Measurements from ENCODE around the gene IFIT1.

Gene IFIT1, protein sequence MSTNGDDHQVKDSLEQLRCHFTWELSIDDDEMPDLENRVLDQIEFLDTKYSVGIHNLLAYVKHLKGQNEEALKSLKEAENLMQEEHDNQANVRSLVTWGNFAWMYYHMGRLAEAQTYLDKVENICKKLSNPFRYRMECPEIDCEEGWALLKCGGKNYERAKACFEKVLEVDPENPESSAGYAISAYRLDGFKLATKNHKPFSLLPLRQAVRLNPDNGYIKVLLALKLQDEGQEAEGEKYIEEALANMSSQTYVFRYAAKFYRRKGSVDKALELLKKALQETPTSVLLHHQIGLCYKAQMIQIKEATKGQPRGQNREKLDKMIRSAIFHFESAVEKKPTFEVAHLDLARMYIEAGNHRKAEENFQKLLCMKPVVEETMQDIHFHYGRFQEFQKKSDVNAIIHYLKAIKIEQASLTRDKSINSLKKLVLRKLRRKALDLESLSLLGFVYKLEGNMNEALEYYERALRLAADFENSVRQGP
- long read RNA-seq, donor 1, transcript IFIT1-201 (2 exons, 1,880 nt), result major isoform, 14 of 23 reads
- long read RNA-seq, donor 1, partial matches to known transcripts, result 9 of 23 reads
- long read RNA-seq, donor 1, other reads (novel, unspliced or antisense), result 0 of 23 reads
- long read RNA-seq, donor 2, partial matches to known transcripts, result 0 of 4 reads
- long read RNA-seq, donor 2, other reads (novel, unspliced or antisense), result 0 of 4 reads
- long read RNA-seq, donor 3, full-length matches to known transcripts, result 7 of 7 reads
- long read RNA-seq, donor 3, partial matches to known transcripts, result 0 of 7 reads
- long read RNA-seq, donor 3, other reads (novel, unspliced or antisense), result 0 of 7 reads
- long read RNA-seq, donor 4, partial matches to known transcripts, result 0 of 3 reads
- long read RNA-seq, donor 4, other reads (novel, unspliced or antisense), result 0 of 3 reads
- long read RNA-seq, donor 5, transcript IFIT1-201 (2 exons, 1,880 nt), result major isoform, 12 of 12 reads
- long read RNA-seq, donor 5, partial matches to known transcripts, result 0 of 12 reads
- long read RNA-seq, donor 5, other reads (novel, unspliced or antisense), result 0 of 12 reads
- long read RNA-seq, donor 6, transcript IFIT1-201 (2 exons, 1,880 nt), result major isoform, 8 of 8 reads
- long read RNA-seq, donor 6, partial matches to known transcripts, result 0 of 8 reads
- long read RNA-seq, donor 6, other reads (novel, unspliced or antisense), result 0 of 8 reads
- long read RNA-seq, donor 7, transcript IFIT1-201 (2 exons, 1,880 nt), result major isoform, 6 of 6 reads
- long read RNA-seq, donor 7, partial matches to known transcripts, result 0 of 6 reads
- long read RNA-seq, donor 7, other reads (novel, unspliced or antisense), result 0 of 6 reads
- long read RNA-seq, donor 8, transcript IFIT1-201 (2 exons, 1,880 nt), result major isoform, 5 of 11 reads
- long read RNA-seq, donor 8, partial matches to known transcripts, result 6 of 11 reads
- long read RNA-seq, donor 8, other reads (novel, unspliced or antisense), result 0 of 11 reads

DNA sequence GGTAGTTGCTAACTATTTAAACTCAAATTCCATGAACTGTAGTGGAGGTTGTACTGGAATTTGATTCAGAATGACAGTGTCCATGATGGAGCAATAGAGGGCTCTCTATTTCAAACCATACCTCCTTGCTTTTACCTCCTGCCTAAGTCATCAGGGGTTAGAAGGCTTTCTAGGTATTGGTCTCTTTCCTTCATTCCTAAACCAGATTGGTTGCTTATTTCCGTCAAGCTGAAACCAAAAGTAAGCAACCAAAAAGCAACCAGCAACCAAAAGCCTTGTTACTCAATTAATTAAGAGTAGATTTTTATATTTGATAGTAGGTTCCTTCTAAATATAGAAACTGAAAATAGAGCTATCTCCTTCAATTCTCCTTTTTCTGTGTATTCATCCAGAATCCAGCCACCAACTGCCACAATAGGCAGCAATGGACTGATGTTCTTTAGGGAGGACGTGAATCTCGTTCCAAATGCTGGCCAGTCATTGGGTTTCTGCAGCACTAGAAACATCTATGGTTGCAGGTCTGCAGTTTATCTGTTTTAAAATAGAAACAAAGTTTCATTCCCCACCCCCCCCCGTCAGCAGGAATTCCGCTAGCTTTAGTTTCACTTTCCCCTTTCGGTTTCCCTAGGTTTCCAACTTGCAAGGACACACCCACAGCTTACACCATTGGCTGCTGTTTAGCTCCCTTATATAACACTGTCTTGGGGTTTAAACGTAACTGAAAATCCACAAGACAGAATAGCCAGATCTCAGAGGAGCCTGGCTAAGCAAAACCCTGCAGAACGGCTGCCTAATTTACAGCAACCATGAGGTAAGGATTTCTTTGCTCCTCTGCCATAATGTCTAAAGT, at the start of gene IFIT1:
TSS of gene IFIT1 (plus strand) at position 717 of the 850 bp plus-strand sequence. CDS start at position 807, 90 bp downstream.
- peak; percentile 68 for DNase-seq

DNA sequence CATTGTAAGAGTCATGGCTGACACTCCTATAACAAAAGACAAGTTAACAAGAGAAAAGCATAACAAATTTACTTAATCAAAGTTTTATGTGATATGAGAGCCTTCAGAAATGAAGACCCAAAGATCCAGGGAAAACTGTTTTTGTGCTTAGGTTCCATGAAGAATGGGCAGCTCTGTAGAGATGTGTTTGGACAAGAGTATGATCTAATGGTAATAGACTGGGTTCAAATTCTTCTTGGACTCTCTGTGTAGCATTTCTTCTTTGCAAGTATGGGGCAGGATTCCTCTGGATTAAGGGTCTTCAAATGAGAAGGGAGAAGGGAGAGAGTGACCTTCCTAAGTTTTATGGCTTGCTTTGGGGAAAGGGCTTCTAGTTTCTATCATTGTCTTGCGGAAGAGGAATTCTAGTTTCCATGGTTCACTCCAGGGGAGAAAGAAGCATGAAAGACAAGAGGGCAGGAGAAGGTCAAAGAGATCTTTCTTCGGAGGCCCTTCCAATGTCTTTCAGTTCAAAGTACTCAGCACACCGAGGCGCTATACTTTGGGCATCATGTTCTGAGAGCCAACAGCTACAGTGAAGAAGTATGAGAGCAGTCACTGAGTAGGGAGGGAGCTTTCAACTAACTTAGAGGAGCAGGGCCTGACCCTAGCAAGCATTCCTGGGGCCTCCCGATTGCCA, 49.2 kb upstream of the IFIT1 start:
- no peak for DNase-seq

DNA sequence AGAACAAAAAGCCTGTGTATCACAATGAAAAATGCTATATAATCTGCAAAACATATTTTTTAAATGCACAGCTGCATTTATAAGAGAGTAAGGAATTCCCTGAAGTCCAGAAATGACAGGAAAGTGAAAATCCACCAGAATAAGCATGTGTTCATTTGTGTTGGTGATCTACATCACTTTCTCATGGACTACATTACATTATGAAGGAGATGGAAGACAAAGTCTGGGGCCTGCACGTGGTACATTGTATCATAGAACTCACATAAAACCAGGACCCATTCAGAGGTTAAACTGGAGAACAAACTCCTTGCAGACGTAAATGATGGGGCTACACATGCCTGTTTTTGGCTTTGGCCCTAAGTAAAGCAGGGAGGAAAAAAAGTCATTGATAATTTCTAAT, 48.3 kb upstream of the IFIT1 start:
- no peak for DNase-seq

DNA sequence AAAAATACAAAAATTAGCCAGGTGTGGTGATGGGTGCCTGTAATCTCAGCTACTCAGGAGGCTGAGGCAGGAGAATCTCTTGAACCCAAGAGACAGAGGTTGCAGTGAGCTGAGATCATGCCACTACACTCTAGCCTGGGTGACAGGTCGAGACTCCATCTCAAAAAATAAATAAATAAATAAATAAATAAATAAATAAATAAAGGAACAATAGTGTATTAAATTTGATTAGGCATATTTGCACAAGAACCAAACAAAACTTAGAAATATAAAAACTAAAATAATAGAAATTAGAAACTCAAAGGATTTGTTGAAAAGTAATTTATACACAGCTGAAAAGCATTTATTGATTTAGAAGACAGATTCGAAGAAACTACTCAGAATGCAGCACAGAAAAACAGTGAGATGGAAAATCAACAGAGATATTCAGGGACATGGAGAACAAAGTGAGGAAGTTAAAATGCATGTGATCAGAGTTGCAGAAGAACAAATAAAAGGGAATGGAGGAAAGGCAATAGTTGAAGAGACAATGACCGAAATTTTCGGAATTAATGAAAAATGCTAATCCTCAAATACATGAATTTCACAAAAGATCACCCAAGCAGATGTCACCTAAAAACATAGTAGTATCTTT, 46.9 kb upstream of the IFIT1 start:
- DNase-seq, result no peak

DNA sequence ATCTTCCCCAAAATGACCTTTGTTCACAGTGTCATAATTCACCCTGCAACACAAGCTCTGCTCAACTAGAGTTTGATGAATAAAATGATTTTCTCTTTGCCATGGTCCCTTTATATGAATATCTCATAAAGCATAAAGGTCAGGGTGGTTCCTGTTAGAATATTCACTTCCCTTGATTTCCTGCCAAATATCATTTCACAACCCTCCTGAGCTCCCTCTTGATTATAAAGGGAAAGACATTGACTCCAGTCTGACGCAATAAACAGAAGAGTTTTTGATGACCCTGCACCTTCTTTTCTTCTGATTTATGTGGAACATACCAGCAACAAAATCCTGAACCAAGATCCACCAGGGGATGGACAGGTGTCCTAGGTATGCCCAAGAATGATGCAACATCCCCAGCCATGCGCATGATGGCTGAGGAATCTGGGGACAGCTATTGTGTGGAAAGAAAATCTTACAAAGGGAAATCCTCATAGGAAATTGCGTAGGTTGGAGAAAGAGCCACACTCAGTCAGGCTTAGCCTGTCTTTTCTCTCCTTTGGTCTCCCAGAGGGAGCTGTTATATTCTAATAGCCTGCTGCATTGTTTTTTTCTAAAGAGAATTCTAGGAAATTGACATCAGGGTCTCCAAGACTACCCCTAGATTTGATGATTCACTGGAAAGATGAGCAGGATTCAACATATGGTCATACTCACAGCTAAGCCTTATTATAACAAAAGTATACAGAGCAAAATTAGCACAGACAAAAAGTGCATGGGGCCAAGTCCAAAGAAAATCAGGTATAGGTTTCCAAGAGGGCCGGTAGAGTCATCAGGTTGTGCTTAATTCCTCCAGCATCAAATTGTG, 45.8 kb upstream of the IFIT1 start:
- DNase-seq, result no peak

DNA sequence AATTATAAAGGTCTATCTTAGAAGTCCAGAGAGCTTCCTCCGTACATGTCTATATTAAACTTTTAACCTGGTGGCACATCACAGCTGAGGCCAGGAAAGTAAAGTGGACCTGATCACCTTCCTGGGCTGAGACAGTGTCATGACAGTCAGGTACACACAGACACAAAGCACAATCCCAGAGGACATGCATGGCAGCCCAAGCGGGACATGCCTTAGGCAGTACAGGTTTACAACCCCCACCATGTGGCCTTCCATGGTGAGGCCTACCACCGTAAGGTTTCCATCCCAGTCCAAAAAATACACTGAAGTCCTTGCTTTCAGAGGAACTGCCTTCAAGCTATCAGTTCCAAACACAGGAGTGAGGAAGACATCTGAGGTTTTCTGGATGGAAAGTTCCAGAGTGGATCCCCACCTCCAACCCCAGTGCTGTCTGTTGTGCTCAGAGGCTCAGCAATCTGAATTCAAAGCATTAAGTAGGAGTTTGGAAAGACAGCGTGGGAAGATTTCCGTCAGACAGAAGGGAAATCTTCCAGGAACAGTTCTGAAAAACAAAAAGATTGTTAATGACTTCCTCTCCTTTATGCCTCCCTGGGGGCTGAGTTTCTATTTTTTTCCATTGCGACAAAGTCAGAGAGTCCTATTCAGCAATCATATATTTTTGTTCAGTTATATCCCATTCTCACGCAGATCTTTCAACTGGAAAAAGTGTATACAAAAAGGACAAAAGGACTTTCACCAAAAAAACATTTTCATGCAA, 44.5 kb upstream of the IFIT1 start:
- DNase-seq, result peak; percentile 45

DNA sequence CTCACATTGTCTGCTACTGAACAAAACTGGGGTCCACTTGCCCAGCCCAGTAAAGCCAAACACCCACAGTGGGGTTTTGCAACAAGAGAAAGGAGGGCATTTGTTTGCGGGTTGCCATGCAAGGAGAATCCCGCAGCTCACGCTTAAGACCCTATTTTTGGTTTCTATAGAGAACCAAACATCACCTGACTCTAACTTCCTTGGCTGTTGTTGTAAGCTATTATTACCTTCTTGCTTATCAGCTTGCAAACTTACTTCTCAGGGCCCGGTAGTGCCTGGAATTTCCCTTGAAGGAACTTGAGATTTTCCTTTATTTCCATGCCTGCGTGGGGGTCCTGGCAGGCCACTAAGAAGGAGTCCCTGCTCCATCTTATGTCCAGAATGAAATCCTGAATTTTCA, 43.9 kb upstream of the IFIT1 start:
- no peak for DNase-seq

DNA sequence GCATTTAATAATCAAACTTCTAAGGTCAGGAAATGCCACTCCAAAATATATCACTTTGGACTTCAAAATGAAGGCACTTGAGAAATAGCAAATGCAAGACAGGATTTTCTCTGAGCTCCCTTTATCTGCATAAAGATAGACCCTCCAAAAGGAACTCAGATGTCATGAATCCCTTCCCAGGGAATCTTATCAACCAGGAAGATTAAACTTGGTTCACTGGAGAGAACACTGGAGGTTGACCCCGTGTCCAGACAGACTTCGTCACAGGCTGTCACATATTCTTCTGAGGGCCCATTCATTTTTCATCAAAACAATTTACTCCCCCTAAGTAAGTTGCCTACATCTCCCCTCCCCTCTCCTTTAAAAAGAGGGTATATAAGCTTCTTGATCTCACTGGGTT, 43.4 kb upstream of the IFIT1 start:
- DNase-seq, result no peak

DNA sequence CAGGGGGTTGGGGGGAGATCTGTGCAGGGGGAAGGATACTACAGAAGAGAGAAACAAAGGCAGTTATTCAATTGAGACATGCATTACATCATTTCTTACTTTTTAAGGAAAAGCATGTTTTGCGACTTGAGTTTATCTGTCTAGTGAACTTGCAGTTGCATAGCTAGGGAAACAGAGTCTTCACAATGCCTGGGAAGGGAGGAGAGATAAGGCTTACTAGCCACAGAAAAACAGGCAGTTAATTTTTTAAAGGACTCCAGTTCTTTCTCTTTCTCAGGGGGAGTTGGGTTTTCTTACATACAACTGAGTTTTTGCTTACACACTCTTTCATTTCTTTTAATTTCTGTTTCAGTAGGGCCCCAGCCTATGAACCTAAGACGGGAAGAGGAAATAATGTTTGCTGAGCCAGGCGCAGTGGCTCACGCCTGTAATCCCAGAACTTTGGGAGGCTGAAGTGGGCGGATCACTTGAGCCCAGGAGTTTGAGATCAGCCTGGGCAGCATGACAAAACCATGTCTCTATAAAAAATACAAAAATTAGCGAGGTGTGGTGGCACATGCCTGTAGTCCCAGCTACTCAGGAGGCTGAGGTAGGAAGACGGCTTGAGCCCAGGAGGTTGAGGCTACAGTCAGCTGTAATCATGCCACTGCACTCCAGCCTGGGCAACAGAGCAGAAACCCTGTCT, 41.6 kb upstream of the IFIT1 start:
- peak; percentile 51 for DNase-seq

DNA sequence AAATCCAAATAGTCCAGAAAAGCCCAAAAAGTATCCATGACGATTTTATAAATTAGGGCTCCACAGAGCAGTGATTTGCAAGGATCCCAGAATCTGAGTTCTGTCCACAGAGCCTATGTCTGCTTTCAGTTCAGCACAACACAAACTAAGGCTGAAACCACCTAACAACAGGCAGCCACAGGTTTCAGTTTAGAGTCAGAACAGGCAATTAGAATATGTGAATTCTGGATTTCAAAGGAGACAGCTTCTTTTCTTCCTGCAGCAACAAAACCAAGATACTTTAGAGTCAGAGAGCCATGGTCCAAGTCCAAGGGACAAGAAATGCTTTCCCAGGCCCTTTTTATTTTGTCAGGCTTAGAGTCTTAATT, 41.0 kb upstream of the IFIT1 start:
- no peak for DNase-seq

DNA sequence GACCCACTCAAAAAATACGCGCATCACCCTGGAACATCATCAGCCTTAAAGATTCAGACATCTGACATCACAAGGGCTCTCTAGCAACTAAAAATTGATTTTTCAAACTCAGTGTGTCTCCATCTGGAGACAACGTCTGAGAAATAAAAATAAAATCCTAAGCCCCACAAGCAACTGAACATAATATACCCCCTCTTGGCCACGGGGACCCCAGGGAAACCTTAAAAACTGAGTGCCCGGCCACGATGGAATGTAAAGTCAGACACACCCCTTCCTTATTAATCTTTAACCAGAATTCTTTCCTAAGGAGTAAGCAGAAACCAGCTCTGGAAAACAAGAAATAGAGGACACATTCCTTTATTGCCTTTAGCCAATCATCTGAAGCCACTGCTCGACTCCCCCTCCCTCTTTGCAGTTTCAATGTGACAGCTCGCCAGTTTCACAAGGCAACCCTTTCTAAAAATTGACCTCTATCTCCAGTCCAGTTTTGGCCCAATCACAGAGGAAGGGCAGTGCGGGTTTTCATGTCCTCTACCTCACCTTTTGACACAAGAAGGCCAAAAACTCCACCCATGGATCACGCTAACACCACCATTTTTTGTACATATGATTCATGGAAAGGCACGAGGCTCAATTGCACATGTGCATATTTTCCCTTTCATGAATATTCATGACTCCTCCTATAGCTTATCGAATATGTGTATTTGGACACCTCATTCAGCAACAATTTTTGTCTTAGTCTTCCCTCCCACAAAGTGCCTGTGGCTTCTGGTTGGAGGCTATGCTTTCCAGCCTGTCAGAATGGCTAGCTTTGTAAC, 40.4 kb upstream of the IFIT1 start:
- DNase-seq, result peak; percentile 68

DNA sequence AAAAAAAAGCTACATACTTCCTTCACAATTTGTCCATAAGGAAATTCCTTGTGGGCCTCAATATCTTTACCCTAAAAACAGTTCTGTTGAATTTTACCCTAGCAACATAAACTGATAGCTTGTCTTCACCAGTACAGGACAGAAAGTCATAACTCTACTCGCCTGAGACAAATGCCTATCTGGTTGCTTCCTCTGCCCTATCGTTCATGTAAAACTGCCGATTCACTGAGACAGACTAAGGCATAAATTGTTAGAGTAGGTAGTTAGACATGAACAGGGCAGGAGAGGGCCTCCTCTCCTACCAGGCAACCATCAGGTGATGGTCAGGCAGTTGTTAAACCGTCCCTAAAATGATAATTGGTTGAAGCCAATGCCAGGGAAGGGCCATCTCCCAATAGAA, 39.6 kb upstream of the IFIT1 start:
- no peak for DNase-seq

DNA sequence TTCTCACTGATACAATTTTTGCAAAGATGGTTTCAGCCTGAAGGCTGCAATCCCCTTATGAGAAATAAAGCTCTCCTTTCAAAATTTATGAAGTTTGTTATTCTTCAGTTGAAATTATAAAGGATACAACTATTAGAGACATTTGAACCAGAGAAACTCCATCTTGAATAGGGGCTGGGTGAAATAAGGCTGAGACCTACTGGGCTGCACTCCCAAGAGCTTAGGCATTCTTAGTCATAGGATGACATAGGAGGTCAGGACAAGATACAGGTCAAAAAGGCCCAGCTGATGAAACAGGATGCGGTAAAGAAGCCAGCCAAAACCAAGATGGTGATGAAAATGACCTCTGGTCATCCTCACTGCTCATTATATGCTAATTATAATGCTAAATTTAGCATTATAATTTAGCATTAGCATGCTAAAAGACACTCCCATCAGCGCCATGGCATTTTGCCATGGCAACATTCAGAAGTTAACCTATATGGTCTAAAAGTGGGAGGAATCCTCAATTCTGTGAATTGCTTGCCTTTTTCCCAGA, 37.0 kb upstream of the IFIT1 start:
- DNase-seq, result no peak

DNA sequence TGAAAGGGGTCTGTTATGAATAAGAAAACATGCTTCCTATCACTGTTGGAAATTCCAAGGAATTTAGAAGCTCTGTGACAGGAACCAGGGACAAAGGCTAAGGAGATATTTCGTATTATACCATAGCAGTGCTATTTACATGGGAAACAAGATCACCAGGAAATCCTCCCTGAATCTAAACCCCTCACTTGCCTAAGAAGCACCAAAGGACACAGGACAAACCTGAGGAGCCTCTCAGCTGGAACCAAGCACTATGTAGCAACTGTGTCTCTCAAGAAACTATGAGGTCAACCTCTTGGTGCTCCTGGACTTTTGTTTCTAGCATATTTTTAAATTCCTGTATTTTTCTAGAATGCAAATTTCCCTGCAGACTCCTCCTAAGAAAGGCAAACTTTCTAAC, 35.3 kb upstream of the IFIT1 start:
- DNase-seq, result no peak

DNA sequence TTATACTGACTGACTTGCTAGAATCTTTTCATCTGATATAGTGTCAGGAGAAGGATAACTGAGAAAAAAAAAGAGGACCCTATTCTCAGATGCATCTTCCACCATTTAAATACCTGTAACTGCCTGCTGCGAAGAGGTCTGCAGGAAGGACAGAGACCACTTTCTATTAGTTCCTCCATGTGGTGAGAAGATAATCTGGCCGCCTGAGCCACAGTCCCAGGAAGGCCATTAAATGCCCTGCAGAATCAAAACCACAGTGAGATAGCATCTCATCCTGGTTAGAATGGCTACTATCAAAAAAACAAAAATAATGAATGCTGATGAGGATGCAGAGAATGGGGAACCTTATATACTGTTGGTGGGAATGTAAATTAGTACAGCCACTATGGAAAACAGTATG, 34.4 kb upstream of the IFIT1 start:
- no peak for DNase-seq

DNA sequence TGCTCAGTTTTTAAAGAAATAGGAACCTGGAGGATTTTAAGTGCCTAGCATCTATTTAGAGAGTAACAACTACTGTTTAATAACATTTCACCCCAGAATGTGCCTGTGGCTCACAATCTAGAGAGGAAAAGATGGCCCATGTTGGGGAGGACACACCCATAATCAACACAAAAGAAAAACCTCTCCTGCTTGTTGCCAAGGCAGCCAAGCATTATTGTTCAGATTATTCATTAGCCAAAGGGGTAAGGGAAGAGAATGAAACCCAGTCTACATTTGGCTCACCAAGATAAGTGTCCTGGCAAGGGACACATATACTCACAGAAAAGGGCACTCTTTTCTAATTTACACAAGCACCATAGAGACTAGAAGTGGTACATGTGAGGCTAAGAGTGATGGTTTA, 32.3 kb upstream of the IFIT1 start:
- no peak for DNase-seq

DNA sequence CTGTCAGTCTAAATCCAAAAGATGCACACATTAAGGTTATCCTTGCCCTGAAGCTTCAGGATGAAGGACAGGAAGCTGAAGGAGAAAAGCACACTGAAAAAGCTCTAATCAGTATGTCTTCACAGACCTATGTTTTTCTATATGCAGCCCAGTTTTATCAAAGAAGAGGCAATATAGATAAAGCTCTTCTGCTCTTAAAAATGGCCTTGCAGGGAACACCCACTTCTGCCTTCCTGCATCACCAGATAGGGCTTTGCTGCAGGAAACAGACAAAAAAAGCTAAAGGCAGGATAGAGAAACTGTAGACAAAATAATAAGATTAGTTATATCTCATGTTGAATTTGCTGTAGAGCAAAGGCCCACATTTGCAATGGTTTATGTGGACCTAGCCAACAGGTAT, 29.5 kb upstream of the IFIT1 start:
- DNase-seq, result no peak

Measured in right kidney (tissue), 9 donors.